HepG2 (cell line): Measurements from ENCODE around the gene TMEM255B. TPM values are rescaled to one million over a fixed set of nuclear protein-coding genes. Genes with fewer than 3 reads are reported as not detected.

Experiments
- AKAP8 ChIP-seq: sonication (generic); formaldehyde crosslinking; IDR thresholded peaks from 2 replicates; pipeline ENCODE4 v1.5.1; 2020; ENCODE audit warnings: mild to moderate bottlenecking, missing genetic modification reagents
- ARID5B ChIP-seq: IDR thresholded peaks from 2 replicates; pipeline ENCODE4 v1.4.0; 2020; ENCODE audit warnings: mild to moderate bottlenecking, missing genetic modification reagents
- CENPT ChIP-seq: sonication (generic); formaldehyde crosslinking; IDR thresholded peaks from 2 replicates; pipeline ENCODE4 v1.8.0; 2022; ENCODE audit warnings: low read depth, mild to moderate bottlenecking, moderate library complexity, missing genetic modification reagents
- EED ChIP-seq: sonication (generic); formaldehyde crosslinking; IDR thresholded peaks from 2 replicates; pipeline ENCODE4 v1.5.0; 2020; ENCODE audit warnings: mild to moderate bottlenecking, missing genetic modification reagents
- FOXO1 ChIP-seq: sonication (generic); formaldehyde crosslinking; IDR thresholded peaks from 2 replicates; pipeline ENCODE4 v1.4.0; 2020; ENCODE audit warnings: missing genetic modification reagents
- FOXP1 ChIP-seq, 2 experiments: fragments of 450-650 bp in 1 of 2; IDR thresholded peaks; 2 replicates each; pipeline ENCODE4 v1.6.1; 2017 to 2018; ENCODE audit warnings: antibody characterized with exemption in 1 of 2
- IKZF4 ChIP-seq: sonication (generic); formaldehyde crosslinking; IDR thresholded peaks from 2 replicates; pipeline ENCODE4 v1.5.1; 2020; ENCODE audit warnings: borderline replicate concordance, mild to moderate bottlenecking, low read depth, missing genetic modification reagents; ENCODE audit errors: not compliant biosample characterization
- IRF2 ChIP-seq: IDR thresholded peaks from 2 replicates; pipeline ENCODE4 v1.6.1; 2018; ENCODE audit warnings: missing genetic modification reagents, missing compliant biosample characterization
- KLF9 ChIP-seq: IDR thresholded peaks from 2 replicates; pipeline ENCODE4 v1.6.1; 2016; ENCODE audit warnings: low read depth
- NFIC ChIP-seq: IDR thresholded peaks from 2 replicates; pipeline ENCODE4 v1.6.1; 2012; ENCODE audit warnings: mild to moderate bottlenecking, low read length, inconsistent platforms
- NFKB2 ChIP-seq: sonication (generic); formaldehyde crosslinking; IDR thresholded peaks from 2 replicates; pipeline ENCODE4 v1.4.0; 2020; ENCODE audit warnings: missing genetic modification reagents, borderline replicate concordance
- PHF5A ChIP-seq: IDR thresholded peaks from one replicate; pipeline ENCODE4 v1.6.1; 2018; ENCODE audit warnings: low read depth, missing genetic modification reagents; ENCODE audit not compliant: unreplicated experiment
- RFX3 ChIP-seq: IDR thresholded peaks from 2 replicates; pipeline ENCODE4 v1.6.1; 2016; ENCODE audit warnings: missing biosample characterization, missing genetic modification reagents
- SMARCC2 ChIP-seq: fragments of 450-650 bp; IDR thresholded peaks from 2 replicates; pipeline ENCODE4 v1.6.1; 2017; ENCODE audit warnings: antibody characterized with exemption, mild to moderate bottlenecking
- SP2 ChIP-seq: sonication (generic); formaldehyde crosslinking; IDR thresholded peaks from 2 replicates; pipeline ENCODE4 v1.5.1; 2020; ENCODE audit warnings: mild to moderate bottlenecking, missing genetic modification reagents
- SP5 ChIP-seq: IDR thresholded peaks from 2 replicates; pipeline ENCODE4 v1.6.1; 2016; ENCODE audit warnings: low read depth, borderline replicate concordance
- TBL1XR1 ChIP-seq: fragments of 150-350 bp; IDR thresholded peaks from 2 replicates; pipeline ENCODE4 v1.6.1; 2014; ENCODE audit warnings: borderline replicate concordance, low read length; ENCODE audit not compliant: partially characterized antibody
- TOE1 ChIP-seq: sonication (generic); formaldehyde crosslinking; IDR thresholded peaks from 2 replicates; pipeline ENCODE4 v1.4.0; 2020; ENCODE audit warnings: mild to moderate bottlenecking, missing genetic modification reagents
- ZFP90 ChIP-seq: sonication (generic); formaldehyde crosslinking; IDR thresholded peaks from 2 replicates; pipeline ENCODE4 v1.8.0; 2022; ENCODE audit warnings: missing genetic modification reagents, mild to moderate bottlenecking, inconsistent platforms, borderline replicate concordance
- ZFY ChIP-seq: sonication (generic); formaldehyde crosslinking; IDR thresholded peaks from 2 replicates; pipeline ENCODE4 v1.4.0; 2020; ENCODE audit warnings: missing genetic modification reagents
- ZNF431 ChIP-seq: sonication (generic); formaldehyde crosslinking; IDR thresholded peaks from 2 replicates; pipeline ENCODE4 v1.9.0; 2022; ENCODE audit warnings: missing genetic modification reagents, low read depth, mild to moderate bottlenecking, borderline replicate concordance
- ZNF432 ChIP-seq: sonication (generic); formaldehyde crosslinking; IDR thresholded peaks from 2 replicates; pipeline ENCODE4 v1.5.0; 2020; ENCODE audit warnings: missing genetic modification reagents, mild to moderate bottlenecking, borderline replicate concordance
- ZNF644 ChIP-seq: IDR thresholded peaks from 2 replicates; pipeline ENCODE4 v1.6.1; 2016; ENCODE audit warnings: low read depth
- ZNF740 ChIP-seq: sonication (generic); formaldehyde crosslinking; IDR thresholded peaks from 2 replicates; pipeline ENCODE4 v1.4.0; 2020; ENCODE audit warnings: missing genetic modification reagents
- ZNF768 ChIP-seq: sonication (generic); formaldehyde crosslinking; IDR thresholded peaks from 2 replicates; pipeline ENCODE4 v1.4.0; 2020; ENCODE audit warnings: missing genetic modification reagents
- polyA plus RNA-seq, 8 experiments: library from polyadenylated mRNA; depleted of rRNA in 3 of 8; stranded (reverse) in 7 of 8; unstranded in 1 of 8; fragments of >200 nt; fragmentation: Illumina TruSeq in 4 of 8; extraction: Trizol in 4 of 8; gene quantifications; 2 replicates each; pipeline versions ENCODE4 v1.2.1 to v1.2.3, GENCODE V29; 2011 to 2016; ENCODE audit warnings: low read depth in 4 of 8, missing spikeins in 1 of 8, mixed read lengths in 1 of 8; ENCODE audit not compliant: insufficient read depth in 1 of 8
- total RNA-seq, 5 experiments: library from RNA; depleted of rRNA; stranded (reverse); fragments of >200 nt; fragmentation: Illumina TruSeq; extraction: Trizol; gene quantifications; 2 replicates each; pipeline ENCODE4 v1.2.3, GENCODE V29; 2016; ENCODE audit warnings: low read depth in 1 of 5
- TF ChIP-seq, protein P1 (sequence below): sonication (generic); formaldehyde crosslinking; IDR thresholded peaks from 2 replicates; pipeline ENCODE4 v1.5.1; 2020; ENCODE audit warnings: missing genetic modification reagents, mild to moderate bottlenecking, borderline replicate concordance

Gene TMEM255B
- total and polyA plus RNA-seq, 2 of the 13 experiments (the other 11 are each of a cell fraction or from before 2014, with no cell fraction given): not detected

DNA sequence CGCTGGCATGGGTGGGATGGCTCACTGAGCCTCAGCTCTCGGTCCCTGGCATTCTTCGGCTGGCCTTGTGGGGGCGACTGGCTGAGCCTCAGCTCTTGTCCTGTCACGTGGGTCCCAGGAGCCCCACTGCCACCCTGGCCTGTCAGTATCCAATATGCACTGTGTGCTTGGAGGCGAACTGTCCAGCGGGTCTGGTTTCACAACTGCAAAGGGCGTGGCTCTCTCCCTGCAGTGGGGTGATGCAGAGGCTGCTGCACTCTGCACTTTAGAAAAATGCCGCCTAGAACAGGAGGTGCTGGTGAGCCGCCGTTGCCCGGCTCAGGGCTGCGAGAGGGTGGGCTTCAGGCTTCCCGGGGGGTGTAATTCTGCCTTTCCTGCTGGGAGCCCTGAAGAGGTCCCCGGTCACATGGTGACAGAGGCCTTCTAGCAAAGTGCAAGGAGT, 17.0 kb upstream of the TMEM255B start (continued):
- TF ChIP-seq ZNF740 (no peak), ZNF644 (CRISPR knock-in tag) (0 out of 2 replicates have a peak, but pooled peaks have one; percentile 30), NFIC (no peak), ZFY (CRISPR knock-in tag) (peak; percentile 57; the same call in 1 of the 2 replicates), ARID5B (no peak; the same call in 1 of the 2 replicates), ZNF431 (CRISPR knock-in tag) (no peak), RFX3 (CRISPR knock-in tag) (no peak), SP5 (CRISPR knock-in tag) (peak; percentile 70), KLF9 (CRISPR knock-in tag) (no peak), PHF5A (no peak), FOXP1 (IDR thresholded peaks at IDR 0.05) (no peak), FOXP1 (CRISPR knock-in tag; IDR thresholded peaks at IDR 0.05) (no peak), SMARCC2 (no peak), NFKB2 (CRISPR knock-in tag) (no peak; the same call in 1 of the 2 replicates), CENPT (CRISPR knock-in tag) (no peak), SP2 (CRISPR knock-in tag) (no peak), ZNF768 (CRISPR knock-in tag) (no peak), TOE1 (CRISPR knock-in tag) (0 out of 2 replicates have a peak, but pooled peaks have one; percentile 41), FOXO1 (CRISPR knock-in tag) (0 out of 2 replicates have a peak, but pooled peaks have one; percentile 11), ZFP90 (CRISPR knock-in tag) (no peak), IKZF4 (no peak), ZNF432 (CRISPR knock-in tag) (no peak), AKAP8 (CRISPR knock-in tag) (no peak), EED (no peak), IRF2 (no peak), TBL1XR1 (no peak)
- TF ChIP-seq, protein P1, sequence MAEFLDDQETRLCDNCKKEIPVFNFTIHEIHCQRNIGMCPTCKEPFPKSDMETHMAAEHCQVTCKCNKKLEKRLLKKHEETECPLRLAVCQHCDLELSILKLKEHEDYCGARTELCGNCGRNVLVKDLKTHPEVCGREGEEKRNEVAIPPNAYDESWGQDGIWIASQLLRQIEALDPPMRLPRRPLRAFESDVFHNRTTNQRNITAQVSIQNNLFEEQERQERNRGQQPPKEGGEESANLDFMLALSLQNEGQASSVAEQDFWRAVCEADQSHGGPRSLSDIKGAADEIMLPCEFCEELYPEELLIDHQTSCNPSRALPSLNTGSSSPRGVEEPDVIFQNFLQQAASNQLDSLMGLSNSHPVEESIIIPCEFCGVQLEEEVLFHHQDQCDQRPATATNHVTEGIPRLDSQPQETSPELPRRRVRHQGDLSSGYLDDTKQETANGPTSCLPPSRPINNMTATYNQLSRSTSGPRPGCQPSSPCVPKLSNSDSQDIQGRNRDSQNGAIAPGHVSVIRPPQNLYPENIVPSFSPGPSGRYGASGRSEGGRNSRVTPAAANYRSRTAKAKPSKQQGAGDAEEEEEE (CRISPR knock-in tag): no peak
